T-helper 1 cell (primary cell): ENCODE data around the gene ODF4.
A peak's percentile ranks its signal among the peaks of the same experiment; 100 is the strongest.
"Not testable (repeated sequence)": the region's sequence is repeated elsewhere in the genome, so short reads cannot be mapped to it uniquely, and the experiment has no call there.

ENCODE experiments used
- DNase-seq, 5 donors: peaks; one replicate each; pipeline ENCODE4 v3.0.0-alpha.2; 2012 to 2020

ODF4 gene

GRCh38 chr17:8369944-8370343, 30.3 kb downstream of the ODF4 start:
- DNase-seq = no peak

DNA sequence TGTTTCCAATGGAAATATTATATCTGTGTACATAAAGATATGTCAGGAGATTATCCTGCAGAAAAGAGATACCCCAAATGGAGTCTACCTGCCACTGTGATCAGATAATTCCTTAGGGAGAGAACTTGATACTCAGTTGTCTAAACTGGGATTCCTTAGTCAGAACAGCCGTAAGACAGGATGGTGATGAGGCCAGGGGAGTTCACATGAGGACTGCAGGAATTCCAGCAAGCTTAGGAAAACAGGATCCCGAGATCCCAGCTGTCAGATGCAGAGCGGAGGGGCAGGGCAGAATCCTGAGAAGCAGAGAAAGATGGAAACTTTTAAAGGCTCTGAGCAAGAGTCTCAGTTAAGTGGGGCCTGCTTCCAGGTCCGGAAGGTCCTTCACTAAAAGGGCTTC, 32.1 kb downstream of the ODF4 start:
- DNase-seq = no peak

DNA sequence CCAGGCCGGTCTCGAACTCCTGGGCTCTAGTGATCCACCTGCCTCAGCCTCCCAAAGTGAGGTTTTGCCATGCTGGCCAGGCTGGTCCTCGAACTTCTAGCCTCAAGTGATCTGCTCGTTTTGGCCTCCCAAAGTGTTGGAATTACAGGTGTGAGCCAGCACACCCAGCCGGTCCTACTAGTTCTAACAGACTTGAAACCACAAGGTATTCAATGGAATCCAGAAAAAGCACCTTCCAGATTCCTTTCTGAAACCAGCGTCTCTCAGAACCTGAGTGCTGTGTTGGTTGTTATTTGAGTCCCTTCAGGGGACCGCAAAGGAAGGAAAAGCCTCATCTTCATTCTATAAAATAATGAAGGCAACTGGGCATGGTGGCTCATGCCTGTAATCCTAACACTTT, 32.8 kb downstream of the ODF4 start:
- no peak for DNase-seq

GRCh38 chr17:8373856-8374255, 34.2 kb downstream of the ODF4 start:
- not testable (repeated sequence) for DNase-seq

DNA sequence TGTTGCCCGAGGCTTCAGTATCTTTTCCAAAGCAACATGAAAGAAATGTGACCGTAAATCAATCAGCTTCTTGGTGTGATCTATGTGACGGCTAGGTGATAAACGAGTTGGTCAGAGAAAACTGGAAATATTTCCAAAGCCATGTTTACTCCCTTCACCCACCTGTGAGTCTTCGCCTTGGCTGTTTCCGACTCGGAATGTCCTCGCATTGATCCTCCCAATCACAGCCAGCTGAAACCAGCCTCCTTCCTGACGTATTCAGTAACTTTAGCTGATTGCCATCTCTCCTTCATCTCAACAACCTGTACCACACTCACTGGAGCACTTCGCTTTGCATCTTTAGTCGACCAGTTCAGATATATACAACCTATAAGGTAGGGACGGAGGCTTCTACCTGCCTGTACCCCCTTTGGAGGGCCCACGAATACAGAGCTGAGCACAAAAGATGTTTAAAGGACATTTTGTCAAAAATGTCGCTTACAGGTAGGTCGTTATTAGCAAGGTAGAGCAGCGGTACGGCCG, 36.2 kb downstream of the ODF4 start:
- DNase-seq = no peak

DNA sequence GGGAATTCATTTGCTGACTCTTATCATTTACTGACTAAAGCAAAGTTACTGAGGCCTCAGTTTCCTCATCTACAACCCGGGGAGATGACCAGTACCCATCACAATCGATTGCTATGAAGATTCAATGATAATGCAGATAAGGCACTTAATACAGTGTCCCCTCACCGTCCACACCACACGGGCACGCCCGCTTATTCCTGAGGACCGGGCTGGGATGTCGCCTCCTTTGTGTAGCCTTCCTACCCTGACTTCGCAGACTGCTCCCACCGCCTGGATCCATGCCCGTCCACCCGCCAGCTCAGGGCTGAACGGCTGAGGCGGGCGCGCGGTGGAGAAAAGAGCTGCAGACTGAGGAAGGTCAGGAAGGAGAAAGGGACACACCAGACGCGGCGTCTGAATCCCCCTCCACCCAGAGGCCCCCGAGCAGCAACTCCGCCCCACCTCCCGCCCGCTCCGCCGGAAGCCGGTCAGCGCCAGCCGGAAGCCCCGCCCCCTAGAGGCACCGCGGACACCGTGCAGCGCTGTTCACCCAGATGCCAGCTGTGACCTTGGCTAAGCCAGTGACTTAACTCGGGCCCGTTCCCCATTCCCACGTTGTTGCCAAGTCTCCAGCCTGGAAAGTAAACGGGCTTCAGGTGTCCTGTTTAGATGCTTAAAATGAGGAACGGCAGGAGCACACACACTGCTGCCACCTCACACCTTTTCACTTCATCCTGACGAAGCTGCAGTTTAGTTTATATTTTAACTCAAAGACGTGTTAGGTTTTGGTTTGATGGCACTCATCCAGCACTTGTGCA, 36.8 kb downstream of the ODF4 start, which contains the start of gene KRABD2:
Gene KRABD2, minus strand, starts transcription at position 434 of the 797 bp plus-strand sequence.
- DNase-seq = peak; percentile 86 to 90 (median 87)

- no peak for DNase-seq
Measured at GRCh38 chr17:8377422-8377821, 37.8 kb downstream of the ODF4 start.

GRCh38 chr17:8378117-8378516, 38.5 kb downstream of the ODF4 start:
- DNase-seq = not testable (repeated sequence)

- DNase-seq = no peak
Measured at GRCh38 chr17:8380049-8380448, 40.4 kb downstream of the ODF4 start.

DNA sequence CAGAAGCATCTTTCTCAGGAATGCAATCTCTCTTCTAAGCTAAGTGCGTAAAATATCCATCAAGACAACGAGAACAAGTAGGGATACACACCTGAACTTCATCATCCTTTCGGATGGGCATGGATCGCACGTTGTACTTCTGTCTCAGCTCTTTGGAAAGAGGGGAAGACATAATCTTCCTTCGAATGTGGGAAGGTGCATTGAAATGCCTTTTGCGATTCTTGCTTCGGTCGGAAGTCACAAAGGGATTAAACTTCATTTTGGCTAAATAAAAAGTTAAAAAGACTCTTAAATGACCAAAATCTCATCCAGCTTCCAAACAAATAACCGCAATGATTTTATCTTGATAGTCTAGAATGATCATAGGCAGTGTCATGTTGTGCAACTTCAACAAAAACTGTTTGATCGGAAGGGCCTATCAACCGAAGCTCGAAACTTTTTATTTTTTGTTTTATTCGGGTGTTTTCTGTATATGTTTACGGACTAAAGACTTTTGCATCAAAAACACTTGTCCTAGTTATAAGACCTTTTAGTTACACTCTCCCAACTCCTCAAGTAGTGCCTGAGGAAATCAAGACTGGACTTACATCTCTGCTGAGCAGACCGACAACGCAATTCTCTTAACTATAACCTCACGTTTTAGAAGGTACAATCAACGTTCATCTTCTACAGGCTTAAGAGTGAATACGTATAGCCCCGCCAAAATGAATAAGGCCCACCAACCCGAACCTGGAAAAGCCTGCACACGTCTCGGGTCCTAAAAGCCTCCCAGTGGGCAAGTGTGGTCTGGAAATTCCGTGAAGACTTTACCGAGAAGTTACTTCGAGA, 42.6 kb downstream of the ODF4 start:
- peak in 1 of 5 donors; percentile 19 for DNase-seq

DNA sequence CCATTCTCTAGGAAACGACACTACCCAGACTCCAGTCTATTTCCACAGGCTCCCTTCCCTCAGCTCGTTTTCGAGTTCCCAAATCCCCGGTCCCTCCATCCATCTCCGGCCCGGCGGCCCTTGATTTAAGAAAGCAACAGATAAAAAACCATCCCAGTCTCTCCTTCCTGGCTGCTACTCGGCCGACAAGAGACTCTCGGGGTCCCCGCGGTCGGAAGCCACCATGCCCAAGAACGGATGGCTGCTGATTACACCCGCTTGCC, 43.2 kb downstream of the ODF4 start:
- no peak for DNase-seq

DNA sequence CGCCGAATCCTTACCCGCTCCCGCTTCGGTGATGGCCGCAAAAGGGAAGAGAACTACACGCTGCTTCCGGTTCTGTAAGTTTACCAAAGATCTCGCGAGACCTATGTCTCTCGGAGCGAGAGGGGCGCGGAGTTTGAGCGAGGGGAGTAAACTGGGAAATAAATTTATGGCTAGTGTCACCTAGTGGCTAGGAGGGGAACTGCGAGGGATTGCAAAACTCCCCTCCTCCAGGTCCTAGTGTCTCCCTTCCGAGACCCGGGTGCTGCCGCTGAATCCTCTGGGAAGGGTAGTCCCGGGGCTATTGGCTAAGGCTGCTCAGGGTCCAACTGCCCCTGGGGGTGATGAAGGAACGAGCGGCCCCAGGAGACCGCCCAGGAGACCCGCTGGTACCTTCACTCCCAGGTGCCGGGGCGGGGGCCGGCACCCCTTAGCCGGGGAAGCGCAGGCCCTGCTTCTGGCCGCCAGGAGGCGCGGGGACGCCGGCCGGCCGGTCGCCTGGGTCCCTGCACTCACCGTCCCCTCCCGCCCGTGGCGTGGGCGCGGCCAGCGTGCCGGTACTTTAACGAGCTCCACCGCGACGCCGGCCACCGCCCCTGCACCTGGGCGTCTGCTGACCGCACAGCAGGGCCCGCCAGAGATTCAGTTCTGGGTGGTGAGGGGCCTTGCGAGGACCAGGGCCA, 43.6 kb downstream of the ODF4 start, which contains the start of gene RPL26:
Gene RPL26, minus strand, starts transcription at position 51 of the 680 bp plus-strand sequence. CDS start 883 bp downstream, outside the sequence.
- peak; percentile 87 to 97 (median 92) for DNase-seq

GRCh38 chr17:8384801-8385378, 45.2 kb downstream of the ODF4 start:
- DNase-seq = no peak

- no peak for DNase-seq
Measured at GRCh38 chr17:8386841-8387240, 47.2 kb downstream of the ODF4 start.

GRCh38 chr17:8387914-8388651, 48.4 kb downstream of the ODF4 start:
- no peak for DNase-seq

DNA sequence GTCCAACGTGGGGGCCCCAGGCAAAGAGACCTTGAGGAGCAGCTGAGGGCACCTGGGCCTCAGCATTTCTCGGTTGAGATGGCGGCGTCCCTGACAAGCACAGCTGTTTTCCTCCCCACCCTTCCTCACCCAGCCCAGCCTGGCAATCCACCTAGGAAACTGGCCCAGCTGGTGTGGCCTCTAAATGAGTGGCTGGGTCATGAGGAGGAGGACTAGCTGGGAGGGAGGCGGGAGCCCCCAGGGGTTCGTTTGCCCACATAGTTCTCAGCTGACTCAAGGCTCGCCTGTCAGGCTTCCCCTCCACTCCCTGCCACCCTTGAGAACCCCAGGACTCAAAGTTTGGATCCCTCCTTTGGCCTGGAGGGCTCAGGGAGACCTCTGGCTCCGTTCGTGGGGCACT, 52.1 kb downstream of the ODF4 start:
- DNase-seq = no peak

DNA sequence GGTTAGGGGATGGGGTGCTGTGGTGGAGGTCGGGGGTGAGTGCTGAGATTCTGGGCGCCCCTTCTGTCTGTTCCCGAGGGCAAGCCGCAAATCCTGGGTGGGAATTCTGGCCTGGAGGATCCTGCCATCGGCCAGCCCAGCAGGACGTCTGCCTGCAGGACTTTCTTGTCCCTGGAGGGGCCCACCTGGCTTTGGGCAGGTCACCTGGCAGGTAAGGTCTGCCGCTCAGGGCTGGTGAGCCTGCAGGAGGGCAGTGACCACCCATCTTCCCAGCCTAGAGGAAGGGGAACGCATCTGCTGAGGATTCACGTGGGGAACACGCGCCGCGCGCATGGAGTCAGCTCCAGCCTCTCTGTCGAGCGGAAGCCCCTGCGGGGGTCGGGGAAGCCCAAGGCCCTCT, 52.6 kb downstream of the ODF4 start:
- no peak for DNase-seq

DNA sequence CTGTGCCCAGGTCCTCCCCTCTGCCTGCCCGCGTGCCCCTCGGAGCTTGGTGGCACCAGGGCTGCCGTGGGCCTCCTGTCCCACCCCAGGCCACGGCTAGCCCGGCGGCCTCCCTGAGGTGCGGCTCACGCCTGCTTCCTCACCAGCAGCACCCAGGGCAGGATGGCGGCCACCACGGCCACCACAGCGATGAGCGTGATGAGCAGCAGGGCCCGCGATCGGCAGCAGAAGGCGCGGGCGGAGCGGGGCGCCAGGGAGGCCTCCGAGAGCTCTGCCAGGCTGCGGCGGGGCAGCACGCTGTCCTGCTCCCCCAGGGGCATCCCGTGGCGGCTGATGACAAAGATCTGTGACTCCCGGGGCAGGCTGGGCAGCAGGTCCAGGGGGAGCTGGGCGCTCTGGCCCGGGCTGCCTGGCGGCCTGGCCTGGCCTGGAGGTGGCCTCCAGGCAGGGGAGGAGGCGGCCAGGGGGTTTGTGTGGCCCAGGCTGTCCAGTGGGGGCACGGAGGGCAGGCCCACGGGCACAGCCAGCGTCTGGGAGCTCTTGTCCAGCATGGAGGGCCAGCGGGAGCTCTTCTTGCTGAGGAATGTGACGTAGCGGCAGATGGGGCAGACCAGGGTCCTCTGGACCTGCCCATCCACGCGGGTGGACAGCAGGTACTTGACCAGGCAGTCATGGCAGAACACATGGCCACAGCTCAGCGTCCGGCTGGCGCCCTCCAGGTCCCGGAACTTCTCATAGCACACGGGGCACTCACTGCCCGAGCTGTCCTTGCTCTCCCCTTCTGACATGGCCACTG, 53.2 kb downstream of the ODF4 start:
- no peak for DNase-seq

DNA sequence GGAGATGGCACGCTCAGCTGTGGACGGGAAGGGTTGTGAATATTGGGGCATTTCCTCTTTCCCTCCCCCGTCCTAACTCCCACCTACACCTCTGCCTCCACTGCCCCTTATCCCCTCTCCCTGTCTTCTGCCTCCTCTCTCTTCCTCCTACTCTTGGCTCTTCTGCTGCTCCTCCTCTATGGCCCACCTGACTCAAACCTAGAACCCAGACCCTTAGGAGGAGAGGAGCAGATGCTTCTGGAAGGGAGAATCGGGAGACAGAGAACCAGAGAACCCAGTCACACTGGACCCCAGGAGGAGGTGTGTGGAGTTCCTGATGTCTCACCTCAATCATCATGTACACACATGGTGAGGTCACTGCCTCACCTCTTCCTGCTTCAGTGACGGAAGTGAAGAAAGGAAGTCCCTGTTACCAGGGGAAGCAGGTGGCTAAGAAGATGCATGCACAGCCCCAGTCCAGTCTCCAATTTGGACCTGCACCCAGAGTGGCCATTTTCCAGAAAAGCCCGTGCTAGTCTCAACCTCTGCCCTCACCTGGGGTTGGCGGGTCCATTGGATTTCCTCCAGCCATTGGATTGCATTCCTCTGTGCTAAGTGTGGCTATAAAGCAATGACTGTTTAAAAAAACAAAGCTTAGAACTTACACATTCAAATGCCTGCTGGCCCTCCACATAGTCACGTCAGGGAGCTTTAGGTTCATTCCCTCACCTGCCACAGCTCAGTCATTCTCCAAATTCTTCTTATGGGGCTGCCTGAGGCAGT, 54.0 kb downstream of the ODF4 start:
- peak in 3 of 5 donors; percentile 10 to 74 (median 24) for DNase-seq

- not testable (repeated sequence) for DNase-seq
Measured at GRCh38 chr17:8394497-8394896, 54.9 kb downstream of the ODF4 start.
